ENCODE data around the gene EIF3M.
A peak's percentile ranks its signal among the peaks of the same experiment; 100 is the strongest.

The EIF3M gene

DNA sequence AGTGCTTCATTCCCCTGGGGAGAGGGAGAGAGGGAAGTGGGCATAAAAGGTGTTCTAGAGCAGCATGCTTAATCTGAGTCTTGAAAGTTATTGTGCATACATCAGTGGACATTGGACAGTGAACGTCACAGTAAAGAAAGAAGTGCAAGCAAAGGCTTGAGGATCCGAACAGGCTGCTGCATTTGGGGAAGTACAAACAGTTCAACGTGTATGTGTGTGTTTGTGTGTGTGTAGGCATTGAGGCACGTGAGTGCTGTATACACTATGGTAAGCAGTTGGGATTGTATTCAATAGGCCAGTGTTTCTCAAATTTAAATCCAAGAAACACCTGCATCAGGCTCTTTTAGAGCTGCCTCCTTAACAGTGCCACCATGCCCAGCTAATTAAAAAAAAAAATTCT lies 10.4 kb upstream of the EIF3M start:
- DNase-seq (ENCODE audit: low read depth), result no peak
- H3K4me3 ChIP-seq (ENCODE audit: low read depth, low read length), result no peak overlapping the region
- TF ChIP-seq, protein P1, sequence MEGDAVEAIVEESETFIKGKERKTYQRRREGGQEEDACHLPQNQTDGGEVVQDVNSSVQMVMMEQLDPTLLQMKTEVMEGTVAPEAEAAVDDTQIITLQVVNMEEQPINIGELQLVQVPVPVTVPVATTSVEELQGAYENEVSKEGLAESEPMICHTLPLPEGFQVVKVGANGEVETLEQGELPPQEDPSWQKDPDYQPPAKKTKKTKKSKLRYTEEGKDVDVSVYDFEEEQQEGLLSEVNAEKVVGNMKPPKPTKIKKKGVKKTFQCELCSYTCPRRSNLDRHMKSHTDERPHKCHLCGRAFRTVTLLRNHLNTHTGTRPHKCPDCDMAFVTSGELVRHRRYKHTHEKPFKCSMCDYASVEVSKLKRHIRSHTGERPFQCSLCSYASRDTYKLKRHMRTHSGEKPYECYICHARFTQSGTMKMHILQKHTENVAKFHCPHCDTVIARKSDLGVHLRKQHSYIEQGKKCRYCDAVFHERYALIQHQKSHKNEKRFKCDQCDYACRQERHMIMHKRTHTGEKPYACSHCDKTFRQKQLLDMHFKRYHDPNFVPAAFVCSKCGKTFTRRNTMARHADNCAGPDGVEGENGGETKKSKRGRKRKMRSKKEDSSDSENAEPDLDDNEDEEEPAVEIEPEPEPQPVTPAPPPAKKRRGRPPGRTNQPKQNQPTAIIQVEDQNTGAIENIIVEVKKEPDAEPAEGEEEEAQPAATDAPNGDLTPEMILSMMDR (IDR thresholded peaks at IDR 0.05; ENCODE audit: low read depth, low read length, missing control alignments), result no peak

DNA sequence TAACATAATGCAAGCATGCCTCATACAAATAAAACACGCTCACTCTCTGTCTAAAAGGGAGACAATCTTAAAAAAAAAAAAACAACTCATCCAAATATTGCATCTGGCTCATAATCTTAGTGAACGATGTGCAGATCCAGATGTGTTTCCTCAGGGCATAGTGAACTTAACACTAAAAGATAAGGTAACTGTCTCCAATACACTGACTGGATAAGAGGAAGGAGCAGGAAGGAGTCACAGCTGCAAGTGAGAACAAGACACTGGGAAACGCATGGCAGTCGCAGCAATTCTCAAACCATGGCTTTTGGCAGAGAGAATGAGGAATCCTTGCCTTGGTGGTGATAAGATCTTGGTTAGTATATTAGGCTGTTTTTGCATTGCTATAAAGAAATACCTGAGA lies 9.2 kb upstream of the EIF3M start:
- no peak overlapping the region for H3K4me3 ChIP-seq (ENCODE audit: low read depth, low read length)
- DNase-seq (ENCODE audit: low read depth), result no peak
- TF ChIP-seq, protein P1 (IDR thresholded peaks at IDR 0.05; ENCODE audit: low read depth, low read length, missing control alignments), result no peak

DNA sequence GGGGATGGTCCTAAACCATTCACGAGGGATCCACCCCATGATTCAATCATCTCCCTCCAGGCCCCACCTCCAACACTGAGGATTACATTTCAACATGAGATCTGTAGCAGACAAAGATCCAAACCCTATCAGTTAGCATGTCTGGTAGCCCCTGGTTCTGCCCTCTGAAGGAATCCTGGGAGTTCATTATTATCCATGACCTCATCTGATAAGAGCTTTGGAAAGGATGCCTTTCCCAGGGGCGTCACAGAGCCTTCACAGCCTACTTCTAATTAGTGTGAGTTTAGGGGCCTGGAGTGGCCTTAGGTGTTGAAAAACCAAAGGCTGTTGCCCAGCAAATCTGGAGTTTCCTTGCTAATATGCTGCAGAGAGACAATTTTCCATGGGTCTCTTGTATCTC lies 8.6 kb upstream of the EIF3M start:
- H3K4me3 ChIP-seq (ENCODE audit: low read depth, low read length), result no peak overlapping the region
- DNase-seq (ENCODE audit: low read depth), result no peak
- TF ChIP-seq, protein P1 (IDR thresholded peaks at IDR 0.05; ENCODE audit: low read depth, low read length, missing control alignments), result no peak

DNA sequence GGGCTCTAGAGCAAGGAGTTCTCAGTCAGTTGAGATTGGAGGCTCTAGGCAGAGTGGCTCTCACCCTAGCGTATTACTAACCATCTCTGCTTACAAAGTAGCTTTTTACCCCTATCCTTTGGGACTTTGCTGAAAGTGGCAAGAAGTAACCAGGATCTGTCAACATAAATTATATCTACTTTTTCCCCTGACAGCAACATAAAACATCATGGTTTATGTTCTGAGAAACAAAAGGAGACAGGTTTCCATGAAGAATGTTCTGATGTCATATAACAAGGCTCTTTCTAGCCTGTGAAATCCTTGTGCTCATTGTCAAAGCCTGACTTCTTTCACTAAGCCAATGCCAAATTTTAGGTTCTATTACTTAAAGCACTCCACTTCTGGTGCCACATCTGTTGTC lies 7.2 kb upstream of the EIF3M start:
- TF ChIP-seq, protein P1 (IDR thresholded peaks at IDR 0.05; ENCODE audit: low read depth, low read length, missing control alignments), result no peak
- H3K4me3 ChIP-seq (ENCODE audit: low read depth, low read length), result no peak overlapping the region
- DNase-seq (ENCODE audit: low read depth), result no peak

DNA sequence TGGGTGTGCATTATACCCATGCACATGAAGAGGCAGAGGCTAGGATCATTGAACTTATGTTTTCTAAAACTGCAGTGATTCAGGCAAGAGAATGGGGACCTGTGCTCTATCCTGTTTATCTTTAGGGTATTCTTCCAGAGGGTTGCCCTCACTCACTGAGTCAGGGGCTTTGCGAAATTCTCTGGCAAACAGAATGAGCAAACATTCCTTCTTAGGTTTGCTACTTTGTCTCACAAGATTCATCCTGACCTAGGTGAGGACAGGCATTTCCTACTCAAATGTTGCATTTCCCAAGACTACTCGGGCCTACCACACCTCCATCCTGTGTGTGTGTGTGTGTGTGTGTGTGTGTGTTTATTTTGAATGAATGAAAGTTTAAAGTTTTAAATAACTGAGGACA lies 2.7 kb upstream of the EIF3M start:
- TF ChIP-seq, protein P1 (IDR thresholded peaks at IDR 0.05; ENCODE audit: low read depth, low read length, missing control alignments), result no peak

DNA sequence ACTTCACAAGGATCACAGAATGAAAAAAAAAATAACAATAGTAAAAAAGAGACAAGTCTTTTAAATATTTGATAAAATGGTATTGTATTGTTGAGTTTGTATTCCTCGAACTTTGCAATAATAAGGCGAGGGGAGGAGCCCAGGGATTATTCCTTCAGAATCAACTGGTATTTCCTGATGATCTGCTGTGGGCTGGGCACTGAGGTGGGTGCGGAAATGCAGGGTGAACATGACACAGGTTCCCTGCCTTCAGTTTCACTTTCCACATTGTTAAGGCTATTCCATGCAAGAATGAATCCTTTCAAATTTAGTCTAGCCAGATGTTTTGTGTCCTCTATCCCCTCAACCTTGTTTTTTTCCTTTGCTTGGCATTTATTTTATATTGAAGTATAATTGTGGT lies 2.1 kb upstream of the EIF3M start:
- no peak overlapping the region for H3K4me3 ChIP-seq (ENCODE audit: low read depth, low read length)
- DNase-seq (ENCODE audit: low read depth), result no peak
- TF ChIP-seq, protein P1 (IDR thresholded peaks at IDR 0.05; ENCODE audit: low read depth, low read length, missing control alignments), result no peak

More for the DNA sequence above, 2.7 kb upstream of the EIF3M start:
- no peak for DNase-seq (ENCODE audit: low read depth)
- no peak overlapping the region for H3K4me3 ChIP-seq (ENCODE audit: low read depth, low read length)

DNA sequence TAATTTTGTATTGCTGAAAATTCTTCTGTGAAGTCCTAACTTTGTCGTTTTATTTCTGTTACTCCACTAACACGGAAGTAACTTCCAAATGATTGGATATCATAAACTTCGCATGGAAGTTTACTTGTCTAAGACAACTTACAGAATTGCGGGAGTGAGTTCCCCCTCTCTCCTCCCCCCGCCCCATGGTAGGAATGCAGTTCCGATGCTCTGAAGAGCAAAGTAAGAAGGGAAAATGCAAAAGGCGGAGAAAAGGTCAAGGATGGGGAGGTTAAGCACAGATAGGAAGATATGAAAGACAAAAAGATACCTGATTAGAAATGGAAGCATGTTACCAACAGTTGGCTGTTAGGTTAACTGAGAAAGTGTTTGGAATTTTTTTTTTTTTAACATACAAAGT lies 1.3 kb downstream of the EIF3M start:
- TF ChIP-seq, protein P1 (IDR thresholded peaks at IDR 0.05; ENCODE audit: low read depth, low read length, missing control alignments), result no peak
- DNase-seq (ENCODE audit: low read depth), result no peak
- H3K4me3 ChIP-seq (ENCODE audit: low read depth, low read length), result peak overlapping the region; percentile 96

All from GM12864 (cell line).